Pancreas (tissue), 10 donors: ENCODE measurements around the gene RMRP. TPM values are rescaled to one million over a fixed set of nuclear protein-coding genes. Genes with fewer than 3 reads are reported as not detected.
A peak's percentile ranks its signal among the peaks of the same experiment; 100 is the strongest.

ENCODE experiments used
- ATAC-seq, 4 donors: fragments of 200-7000 bp; cut with Tn5 transposase; one replicate each; pipeline versions ENCODE4 v1.8.0 to v1.9.1; 2020; ENCODE audit warnings: mild to moderate bottlenecking in 4 of 4, moderate library complexity in 4 of 4
- DNase-seq, 6 donors: peaks; one replicate each; pipeline ENCODE4 v3.0.0-alpha.2; 2020
- FAIRE-seq: peaks from 2 replicates; lab custom pipeline; 2012; peaks lifted over from hg19 to GRCh38; lab: Jason Lieb, UNC
- H3K27ac ChIP-seq, 4 donors: fragments of 200-600 bp; sonication (generic); 1 replicate in 3 of 4; 2 replicates in 1 of 4; pipeline versions ENCODE4 v1.5.0 to v1.8.0; 2020
- H3K27me3 ChIP-seq, 4 donors: fragments of 200-600 bp; one replicate each; pipeline ENCODE4 v1.8.0; 2021
- H3K36me3 ChIP-seq, 3 donors: fragments of 200-600 bp; sonication (generic) in 1 of 3; one replicate each; pipeline versions ENCODE4 v1.5.0 to v1.8.0; 2020 to 2021
- H3K4me1 ChIP-seq, 3 donors: fragments of 200-600 bp; one replicate each; pipeline ENCODE4 v1.8.0; 2021
- H3K4me3 ChIP-seq, 4 donors: fragments of 200-600 bp; sonication (generic) in 2 of 4; one replicate each; pipeline versions ENCODE4 v1.5.0 to v1.8.0; 2020 to 2021
- H3K9me3 ChIP-seq, 4 donors: fragments of 200-600 bp; one replicate each; pipeline ENCODE4 v1.8.0; 2021
- CTCF ChIP-seq, 4 donors: fragments of 200-600 bp; sonication (generic) in 3 of 4; IDR thresholded peaks; one replicate each; pipeline versions ENCODE4 v1.5.0 to v1.8.0; 2021; ENCODE audit warnings: antibody characterized with exemption in 4 of 4
- WGBS, 2 donors: extraction: QIAGEN DNeasy Blood & Tissue Kit; methylation state at CpG; one replicate each; pipeline ENCODE4 v1.1.7; 2013; 5-methylcytosine and 5-hydroxymethylcytosine counted together
- intact Hi-C, 3 donors: fragments of 100-400 bp; cut with DNase I; formaldehyde crosslinking; loops; one replicate each; pipeline versions ENCODE4 v1.11.1 to v1.14.2; 2022
- polyA plus RNA-seq, 2 donors: library from polyadenylated mRNA; stranded (reverse); fragments of 200-250 nt; gene quantifications; one replicate each; pipeline ENCODE4 v1.2.3, GENCODE V29; 2013
- total RNA-seq, 6 donors: library from RNA; stranded (reverse); fragmentation: NEBNext Ultra II Directional in 4 of 6; extraction: Animal tissue kit (Norgen Biotek cat#: 25700) in 4 of 6; gene quantifications; one replicate each; pipeline versions ENCODE4 v1.2.1 to v1.2.4, GENCODE V29; 2021 to 2023
- donor health status: healthy with polysubstance abuse.
- donor health status: DM: no; HTN: no; CAD: no; lungs with moderate emphysema.
- donor health status: DM: no; HTN: no; CAD: no.
- donor health status: control.
- donor health status: control.
- donor health status: Bipolar disorder and iron deficiency.
- donor health status: DM: yes; HTN: yes; CAD: no.
- donor health status: DM: no; HTN: no; CAD: no.
- donor health status: DM: no; HTN: no; CAD: no.
- donor health status: DM: yes; HTN: yes; CAD: no.

RMRP gene
- total and polyA plus RNA-seq, 8 donors: 80.5 to 15,171 (median 9,544) TPM

GRCh38 chr9:35669331-35670145 is 11.7 kb upstream of the RMRP start:
- H3K36me3 ChIP-seq: no peaks in the 10 kb centered on the region
- intact Hi-C loops: no loop called here
- WGBS, 2 donors: 35 to 37% methylated on average over 6 of the region's 6 CpGs
- peak overlapping the region; percentile 29 to 90 (median 74) for H3K27ac ChIP-seq
- H3K4me1 ChIP-seq: peaks cover 33 to 42% (median 42%) of the 10 kb centered on the region in 3 donors
- FAIRE-seq (no peak), ATAC-seq (peak; percentile 63 to 79 (median 78)), DNase-seq (peak in 4 of 6 donors; percentile 78 to 88 (median 84))
- no peak overlapping the region for H3K4me3 ChIP-seq
- no peaks in the 10 kb centered on the region for H3K9me3 ChIP-seq
- TF ChIP-seq CTCF (IDR thresholded peaks at IDR 0.05): no peak
- H3K27me3 ChIP-seq: no peaks in the 10 kb centered on the region

GRCh38 chr9:35667939-35668338 is 10.1 kb upstream of the RMRP start:
- WGBS, 2 donors: 96 to 97% methylated on average over 3 of the region's 3 CpGs
- H3K27me3 ChIP-seq: no peaks in the 10 kb centered on the region
- intact Hi-C loops: no loop called here
- no peaks in the 10 kb centered on the region for H3K36me3 ChIP-seq
- H3K27ac ChIP-seq: peak overlapping the region in 2 of 4 donors; percentile 89 to 90
- H3K4me3 ChIP-seq: no peak overlapping the region
- FAIRE-seq: no peak
- no peak for DNase-seq
- ATAC-seq: no peak
- H3K9me3 ChIP-seq: no peaks in the 10 kb centered on the region
- H3K4me1 ChIP-seq: peaks cover 29 to 34% (median 34%) of the 10 kb centered on the region in 3 donors
- no peak for TF ChIP-seq CTCF (IDR thresholded peaks at IDR 0.05)

GRCh38 chr9:35666549-35666948 is 8.7 kb upstream of the RMRP start:
- H3K4me1 ChIP-seq: peaks cover 27 to 33% (median 33%) of the 10 kb centered on the region in 3 donors
- H3K36me3 ChIP-seq: no peaks in the 10 kb centered on the region
- no peak for DNase-seq
- H3K9me3 ChIP-seq: no peaks in the 10 kb centered on the region
- no peak overlapping the region for H3K4me3 ChIP-seq
- no peak overlapping the region for H3K27ac ChIP-seq
- ATAC-seq: no peak
- no peaks in the 10 kb centered on the region for H3K27me3 ChIP-seq
- TF ChIP-seq CTCF (IDR thresholded peaks at IDR 0.05): no peak
- 87 to 89% methylated on average over 5 of the region's 5 CpGs for WGBS, 2 donors
- FAIRE-seq: no peak
- intact Hi-C loops: no loop called here

GRCh38 chr9:35666045-35666444 is 8.2 kb upstream of the RMRP start:
- intact Hi-C loops: no loop called here
- peaks cover 32 to 38% (median 37%) of the 10 kb centered on the region in 3 donors for H3K4me1 ChIP-seq
- FAIRE-seq (no peak), DNase-seq (no peak), ATAC-seq (no peak)
- no peak overlapping the region for H3K4me3 ChIP-seq
- TF ChIP-seq CTCF (IDR thresholded peaks at IDR 0.05): no peak
- no peak overlapping the region for H3K27ac ChIP-seq
- no peaks in the 10 kb centered on the region for H3K9me3 ChIP-seq
- H3K36me3 ChIP-seq: no peaks in the 10 kb centered on the region
- H3K27me3 ChIP-seq: no peaks in the 10 kb centered on the region
- 76 to 79% methylated on average over 1 of the region's 1 CpG for WGBS, 2 donors

GRCh38 chr9:35665471-35665818 is 7.6 kb upstream of the RMRP start:
- no peaks in the 10 kb centered on the region for H3K9me3 ChIP-seq
- DNase-seq: no peak
- H3K27me3 ChIP-seq: no peaks in the 10 kb centered on the region
- FAIRE-seq: no peak
- 27 to 31% methylated on average over 5 of the region's 5 CpGs for WGBS, 2 donors
- peak overlapping the region in 1 of 4 donors; percentile 1 for H3K27ac ChIP-seq
- H3K4me1 ChIP-seq: peaks cover 37 to 43% (median 43%) of the 10 kb centered on the region in 3 donors
- TF ChIP-seq CTCF (IDR thresholded peaks at IDR 0.05): no peak
- intact Hi-C loops: no loop called here
- ATAC-seq: no peak
- peak overlapping the region; percentile 26 to 51 (median 42) for H3K4me3 ChIP-seq
- no peaks in the 10 kb centered on the region for H3K36me3 ChIP-seq
